ENCODE data around the gene DHRS3.

Gene DHRS3

DNA sequence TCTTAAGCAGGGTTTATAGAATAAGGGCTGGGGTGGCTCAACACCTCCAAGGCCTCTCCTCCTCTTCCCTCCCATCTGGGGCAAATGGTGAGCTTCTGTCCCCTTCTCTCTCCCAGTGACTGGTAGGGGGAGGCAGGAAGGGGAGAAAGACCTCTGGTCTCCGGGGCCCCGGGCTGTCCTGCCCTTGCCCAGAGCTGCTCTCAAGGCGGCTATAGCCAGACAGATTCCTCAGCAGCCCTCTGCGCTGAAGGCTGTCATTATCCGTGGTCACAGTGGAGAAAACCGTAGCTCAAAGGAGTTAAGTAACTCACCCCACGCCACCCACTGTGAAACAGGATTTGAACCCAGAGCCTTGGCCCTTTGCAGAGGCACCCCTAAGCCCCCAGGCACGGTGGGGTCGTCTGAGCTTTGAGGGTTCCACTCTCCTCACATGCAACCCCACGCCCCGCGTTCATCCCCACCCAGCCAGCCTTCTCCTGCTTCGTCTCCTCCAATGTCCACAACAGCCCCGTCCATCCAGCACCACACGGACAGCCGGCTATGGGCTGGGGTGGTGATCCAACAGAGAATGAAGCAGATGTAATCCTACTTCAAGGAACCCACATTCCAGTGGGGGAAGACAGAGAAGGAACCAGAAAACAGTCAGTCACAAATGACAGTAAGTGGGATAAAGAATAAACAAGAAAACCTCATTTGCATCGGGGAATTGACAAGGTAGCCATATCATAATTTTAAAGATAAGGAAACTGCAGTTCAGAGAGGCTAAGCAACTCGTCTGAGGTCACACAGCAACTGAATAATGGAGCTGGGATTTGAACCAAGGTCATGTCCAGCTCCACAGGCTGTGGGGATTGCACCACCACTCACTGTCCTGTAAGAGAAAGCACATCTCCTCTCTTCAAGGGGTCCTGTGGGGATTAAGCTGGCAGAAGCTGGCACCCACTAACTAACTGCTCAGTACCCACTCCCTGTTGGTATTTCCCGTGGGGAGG, 31.8 kb downstream of the DHRS3 start:
- Histone ChIP-seq H3K4me3 (ENCODE audit: low read depth, low read length) (no peak overlapping the region), H3K27ac (ENCODE audit: low read depth, low read length) (no peak overlapping the region), H3K4me1 (ENCODE audit: control insufficient read depth, insufficient read depth, low read length, unreplicated experiment) (no peaks in the 10 kb centered on the region), H3K27me3 (ENCODE audit: insufficient read depth, low read length) (no peaks in the 10 kb centered on the region), H3K36me3 (ENCODE audit: insufficient read depth, low read length) (no peaks in the 10 kb centered on the region), H2AFZ (ENCODE audit: low read length, unreplicated experiment) (no peak overlapping the region), H3K79me2 (ENCODE audit: control insufficient read depth, insufficient read depth, low read length, unreplicated experiment) (no peaks in the 10 kb centered on the region)

DNA sequence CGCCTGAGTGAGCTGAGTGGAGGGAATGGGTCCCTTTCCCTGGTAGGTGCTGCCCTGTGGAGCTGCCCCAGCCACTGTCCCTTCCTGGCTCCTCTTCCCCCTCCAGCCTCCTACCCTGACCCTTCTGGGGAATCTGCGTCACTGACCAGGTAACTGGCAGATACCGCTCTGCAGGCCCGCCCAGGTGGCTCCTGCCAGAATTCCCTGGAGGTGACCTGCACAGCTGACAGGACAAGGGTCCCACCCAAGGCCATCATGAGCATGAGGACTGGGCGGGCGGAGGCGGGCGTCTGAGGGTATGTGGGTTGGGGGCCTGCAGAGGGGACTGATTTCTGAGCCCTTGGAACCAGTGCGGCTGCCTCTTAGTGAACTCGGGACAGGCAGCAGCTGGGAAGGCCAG, 32.5 kb downstream of the DHRS3 start:
- H2AFZ ChIP-seq (ENCODE audit: low read length, unreplicated experiment), result no peak overlapping the region
- H3K27me3 ChIP-seq (ENCODE audit: insufficient read depth, low read length), result no peaks in the 10 kb centered on the region
- H3K27ac ChIP-seq (ENCODE audit: low read depth, low read length), result no peak overlapping the region
- H3K36me3 ChIP-seq (ENCODE audit: insufficient read depth, low read length), result no peaks in the 10 kb centered on the region
- H3K4me3 ChIP-seq (ENCODE audit: low read depth, low read length), result no peak overlapping the region
- H3K79me2 ChIP-seq (ENCODE audit: control insufficient read depth, insufficient read depth, low read length, unreplicated experiment), result no peaks in the 10 kb centered on the region
- no peaks in the 10 kb centered on the region for H3K4me1 ChIP-seq (ENCODE audit: control insufficient read depth, insufficient read depth, low read length, unreplicated experiment)

GRCh38 chr1:12584900-12585525, 33.0 kb downstream of the DHRS3 start:
- no peak overlapping the region for H3K27ac ChIP-seq (ENCODE audit: low read depth, low read length)
- no peaks in the 10 kb centered on the region for H3K79me2 ChIP-seq (ENCODE audit: control insufficient read depth, insufficient read depth, low read length, unreplicated experiment)
- no peaks in the 10 kb centered on the region for H3K27me3 ChIP-seq (ENCODE audit: insufficient read depth, low read length)
- no peak overlapping the region for H2AFZ ChIP-seq (ENCODE audit: low read length, unreplicated experiment)
- H3K36me3 ChIP-seq (ENCODE audit: insufficient read depth, low read length), result no peaks in the 10 kb centered on the region
- no peak overlapping the region for H3K4me3 ChIP-seq (ENCODE audit: low read depth, low read length)
- no peaks in the 10 kb centered on the region for H3K4me1 ChIP-seq (ENCODE audit: control insufficient read depth, insufficient read depth, low read length, unreplicated experiment)

DNA sequence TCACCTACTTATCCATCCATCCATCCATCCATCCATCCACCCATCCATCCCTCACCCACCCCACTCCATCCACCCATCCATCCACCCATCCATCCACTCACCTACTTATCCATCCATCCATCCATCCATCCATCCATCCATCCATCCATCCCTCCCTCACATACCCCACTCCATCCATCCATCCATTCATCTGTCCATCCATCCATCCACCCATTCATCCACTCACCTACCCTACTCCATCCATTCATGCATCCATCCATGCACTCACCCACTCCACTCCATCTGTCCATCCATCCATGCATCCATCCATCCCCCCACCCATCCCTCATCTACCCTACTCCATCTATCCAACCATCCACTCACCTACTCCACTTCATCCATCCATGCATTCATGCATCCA, 34.5 kb downstream of the DHRS3 start:
- no peaks in the 10 kb centered on the region for H3K36me3 ChIP-seq (ENCODE audit: insufficient read depth, low read length)
- H3K4me1 ChIP-seq (ENCODE audit: control insufficient read depth, insufficient read depth, low read length, unreplicated experiment), result no peaks in the 10 kb centered on the region
- no peaks in the 10 kb centered on the region for H3K27me3 ChIP-seq (ENCODE audit: insufficient read depth, low read length)
- H3K4me3 ChIP-seq (ENCODE audit: low read depth, low read length), result no peak overlapping the region
- H3K27ac ChIP-seq (ENCODE audit: low read depth, low read length), result no peak overlapping the region
- H2AFZ ChIP-seq (ENCODE audit: low read length, unreplicated experiment), result no peak overlapping the region
- no peaks in the 10 kb centered on the region for H3K79me2 ChIP-seq (ENCODE audit: control insufficient read depth, insufficient read depth, low read length, unreplicated experiment)

- Histone ChIP-seq H2AFZ (ENCODE audit: low read length, unreplicated experiment) (no peak overlapping the region), H3K27me3 (ENCODE audit: insufficient read depth, low read length) (no peaks in the 10 kb centered on the region), H3K36me3 (ENCODE audit: insufficient read depth, low read length) (no peaks in the 10 kb centered on the region), H3K4me3 (ENCODE audit: low read depth, low read length) (no peak overlapping the region), H3K79me2 (ENCODE audit: control insufficient read depth, insufficient read depth, low read length, unreplicated experiment) (no peaks in the 10 kb centered on the region), H3K4me1 (ENCODE audit: control insufficient read depth, insufficient read depth, low read length, unreplicated experiment) (no peaks in the 10 kb centered on the region), H3K27ac (ENCODE audit: low read depth, low read length) (no peak overlapping the region)
Measured at GRCh38 chr1:12582649-12583048, 35.4 kb downstream of the DHRS3 start.

GRCh38 chr1:12581179-12581578, 36.8 kb downstream of the DHRS3 start:
- Histone ChIP-seq H3K4me1 (ENCODE audit: control insufficient read depth, insufficient read depth, low read length, unreplicated experiment) (no peaks in the 10 kb centered on the region), H3K79me2 (ENCODE audit: control insufficient read depth, insufficient read depth, low read length, unreplicated experiment) (no peaks in the 10 kb centered on the region), H3K27me3 (ENCODE audit: insufficient read depth, low read length) (no peaks in the 10 kb centered on the region), H2AFZ (ENCODE audit: low read length, unreplicated experiment) (no peak overlapping the region), H3K27ac (ENCODE audit: low read depth, low read length) (no peak overlapping the region), H3K4me3 (ENCODE audit: low read depth, low read length) (no peak overlapping the region), H3K36me3 (ENCODE audit: insufficient read depth, low read length) (no peaks in the 10 kb centered on the region)

- no peaks in the 10 kb centered on the region for H3K79me2 ChIP-seq (ENCODE audit: control insufficient read depth, insufficient read depth, low read length, unreplicated experiment)
- no peak overlapping the region for H2AFZ ChIP-seq (ENCODE audit: low read length, unreplicated experiment)
- H3K27ac ChIP-seq (ENCODE audit: low read depth, low read length), result no peak overlapping the region
- no peaks in the 10 kb centered on the region for H3K36me3 ChIP-seq (ENCODE audit: insufficient read depth, low read length)
- no peak overlapping the region for H3K4me3 ChIP-seq (ENCODE audit: low read depth, low read length)
- no peaks in the 10 kb centered on the region for H3K4me1 ChIP-seq (ENCODE audit: control insufficient read depth, insufficient read depth, low read length, unreplicated experiment)
- no peaks in the 10 kb centered on the region for H3K27me3 ChIP-seq (ENCODE audit: insufficient read depth, low read length)
Measured at GRCh38 chr1:12580054-12580887, 37.7 kb downstream of the DHRS3 start.

- Histone ChIP-seq H3K27ac (ENCODE audit: low read depth, low read length) (no peak overlapping the region), H3K79me2 (ENCODE audit: control insufficient read depth, insufficient read depth, low read length, unreplicated experiment) (no peaks in the 10 kb centered on the region), H2AFZ (ENCODE audit: low read length, unreplicated experiment) (no peak overlapping the region), H3K4me1 (ENCODE audit: control insufficient read depth, insufficient read depth, low read length, unreplicated experiment) (peaks cover 4% of the 10 kb centered on the region), H3K27me3 (ENCODE audit: insufficient read depth, low read length) (no peaks in the 10 kb centered on the region), H3K4me3 (ENCODE audit: low read depth, low read length) (no peak overlapping the region), H3K36me3 (ENCODE audit: insufficient read depth, low read length) (no peaks in the 10 kb centered on the region)
Measured at GRCh38 chr1:12578860-12579422, 39.1 kb downstream of the DHRS3 start.

DNA sequence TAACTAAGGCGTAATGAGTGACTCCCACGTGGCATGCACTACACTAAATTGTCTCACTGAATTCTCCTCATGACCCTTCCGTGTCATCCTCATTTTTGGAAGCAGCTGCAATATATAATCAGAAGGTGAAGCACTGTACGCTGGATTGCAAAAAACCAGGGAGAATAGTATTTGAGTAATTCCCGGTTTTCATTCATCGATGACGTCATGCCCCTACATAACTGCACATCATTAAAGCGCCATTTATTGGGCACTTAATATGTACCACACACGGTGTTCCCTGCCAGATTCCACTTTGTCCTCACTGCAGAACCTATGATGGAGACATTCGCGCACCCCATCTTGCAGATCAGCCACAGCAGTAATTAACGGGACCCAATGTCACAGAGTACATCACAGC, 41.0 kb downstream of the DHRS3 start:
- Histone ChIP-seq H3K27ac (ENCODE audit: low read depth, low read length) (no peak overlapping the region), H2AFZ (ENCODE audit: low read length, unreplicated experiment) (no peak overlapping the region), H3K4me1 (ENCODE audit: control insufficient read depth, insufficient read depth, low read length, unreplicated experiment) (peaks cover 16% of the 10 kb centered on the region), H3K36me3 (ENCODE audit: insufficient read depth, low read length) (no peaks in the 10 kb centered on the region), H3K27me3 (ENCODE audit: insufficient read depth, low read length) (no peaks in the 10 kb centered on the region), H3K79me2 (ENCODE audit: control insufficient read depth, insufficient read depth, low read length, unreplicated experiment) (no peaks in the 10 kb centered on the region), H3K4me3 (ENCODE audit: low read depth, low read length) (no peak overlapping the region)

- H3K4me1 ChIP-seq (ENCODE audit: control insufficient read depth, insufficient read depth, low read length, unreplicated experiment), result peaks cover 16% of the 10 kb centered on the region
- H3K27me3 ChIP-seq (ENCODE audit: insufficient read depth, low read length), result no peaks in the 10 kb centered on the region
- H3K79me2 ChIP-seq (ENCODE audit: control insufficient read depth, insufficient read depth, low read length, unreplicated experiment), result no peaks in the 10 kb centered on the region
- no peak overlapping the region for H3K4me3 ChIP-seq (ENCODE audit: low read depth, low read length)
- no peaks in the 10 kb centered on the region for H3K36me3 ChIP-seq (ENCODE audit: insufficient read depth, low read length)
- no peak overlapping the region for H2AFZ ChIP-seq (ENCODE audit: low read length, unreplicated experiment)
- no peak overlapping the region for H3K27ac ChIP-seq (ENCODE audit: low read depth, low read length)
Measured at GRCh38 chr1:12574757-12575139, 43.3 kb downstream of the DHRS3 start.
